Glomerular visceral epithelial cell (primary cell): ENCODE results near the gene SLC7A9.
"Not testable (repeated sequence)": the region's sequence is repeated elsewhere in the genome, so short reads cannot be mapped to it uniquely, and the experiment has no call there.

Experiments
- DNase-seq: peaks from one replicate; pipeline ENCODE4 v3.0.0-alpha.2; 2016; ENCODE audit errors: extremely low spot score

Gene SLC7A9

GRCh38 chr19:32885255-32885654, 15.7 kb upstream of the SLC7A9 start:
- DNase-seq = not testable (repeated sequence)

- DNase-seq = no peak
Observed at GRCh38 chr19:32881766-32882165, 12.2 kb upstream of the SLC7A9 start.

GRCh38 chr19:32880622-32881021, 11.1 kb upstream of the SLC7A9 start:
- DNase-seq = no peak

- no peak for DNase-seq
Observed at GRCh38 chr19:32879741-32880140, 10.2 kb upstream of the SLC7A9 start.

GRCh38 chr19:32878988-32879387, 9.4 kb upstream of the SLC7A9 start:
- DNase-seq = no peak

- DNase-seq = no peak
Observed at GRCh38 chr19:32877977-32878745, 8.6 kb upstream of the SLC7A9 start.

- DNase-seq = no peak
Observed at GRCh38 chr19:32877323-32877912, 7.9 kb upstream of the SLC7A9 start.

GRCh38 chr19:32876919-32877285, 7.3 kb upstream of the SLC7A9 start:
- DNase-seq = no peak

- no peak for DNase-seq
Observed at GRCh38 chr19:32876236-32876918, 6.8 kb upstream of the SLC7A9 start.

GRCh38 chr19:32875428-32875827, 5.9 kb upstream of the SLC7A9 start:
- no peak for DNase-seq

- no peak for DNase-seq
Observed at GRCh38 chr19:32874605-32875004, 5.0 kb upstream of the SLC7A9 start.

GRCh38 chr19:32873247-32873959, 3.8 kb upstream of the SLC7A9 start:
- DNase-seq = no peak

- DNase-seq = no peak
Observed at GRCh38 chr19:32872391-32872790, 2.8 kb upstream of the SLC7A9 start.

- DNase-seq = no peak
Observed at GRCh38 chr19:32870981-32871451, 1.4 kb upstream of the SLC7A9 start.

- DNase-seq = no peak
Observed at GRCh38 chr19:32869966-32870573, 503 bp upstream of the SLC7A9 start.

GRCh38 chr19:32868206-32868950, 1.2 kb downstream of the SLC7A9 start:
- DNase-seq = no peak

- DNase-seq = not testable (repeated sequence)
Observed at GRCh38 chr19:32867436-32867835, 2.1 kb downstream of the SLC7A9 start.

GRCh38 chr19:32866564-32867265, 2.9 kb downstream of the SLC7A9 start:
- DNase-seq = no peak

- DNase-seq = no peak
Observed at GRCh38 chr19:32866061-32866460, 3.5 kb downstream of the SLC7A9 start.

- DNase-seq = no peak
Observed at GRCh38 chr19:32865326-32865725, 4.2 kb downstream of the SLC7A9 start.
